ENCODE measurements around the gene CD79A.

Gene CD79A

GRCh38 chr19:41876847-41877832, at the start of gene CD79A:
CD79A (plus strand) TSS chr19:41877279; CDS start chr19:41877305, 26 bp downstream.
- H3K4me3 ChIP-seq (replicated peaks; ENCODE audit: low read depth, low read length) = no peak within 1 kb of the TSS
- DNase-seq (ENCODE audit: extremely low read depth, low read depth) = no peak
- TF ChIP-seq CTCF (IDR thresholded peaks at IDR 0.05; ENCODE audit: low read depth, low read length, missing control alignments) = no peak

GRCh38 chr19:41837981-41838708, 38.9 kb upstream of the CD79A start:
- TF ChIP-seq CTCF (IDR thresholded peaks at IDR 0.05; ENCODE audit: low read depth, low read length, missing control alignments) = no peak
- DNase-seq (ENCODE audit: extremely low read depth, low read depth) = no peak

GRCh38 chr19:41839211-41839610, 37.9 kb upstream of the CD79A start:
- no peak overlapping the region for H3K4me3 ChIP-seq (replicated peaks; ENCODE audit: low read depth, low read length)
- no peak for TF ChIP-seq CTCF (IDR thresholded peaks at IDR 0.05; ENCODE audit: low read depth, low read length, missing control alignments)
- DNase-seq (ENCODE audit: extremely low read depth, low read depth) = no peak

More at GRCh38 chr19:41837981-41838708, 38.9 kb upstream of the CD79A start:
- no peak overlapping the region for H3K4me3 ChIP-seq (replicated peaks; ENCODE audit: low read depth, low read length)

- no peak for TF ChIP-seq CTCF (IDR thresholded peaks at IDR 0.05; ENCODE audit: low read depth, low read length, missing control alignments)
Observed at GRCh38 chr19:41843371-41843770, 33.7 kb upstream of the CD79A start.

GRCh38 chr19:41844601-41845000, 32.5 kb upstream of the CD79A start, which contains the start of gene LYPD4:
LYPD4 (minus strand) TSS chr19:41844683; CDS start chr19:41839285, 5,398 bp downstream.
- DNase-seq (ENCODE audit: extremely low read depth, low read depth) = no peak
- TF ChIP-seq CTCF (IDR thresholded peaks at IDR 0.05; ENCODE audit: low read depth, low read length, missing control alignments) = no peak
- H3K4me3 ChIP-seq (replicated peaks; ENCODE audit: low read depth, low read length) = no peak within 1 kb of the TSS

More at GRCh38 chr19:41843371-41843770, 33.7 kb upstream of the CD79A start:
- H3K4me3 ChIP-seq (replicated peaks; ENCODE audit: low read depth, low read length) = no peak overlapping the region
- no peak for DNase-seq (ENCODE audit: extremely low read depth, low read depth)

GRCh38 chr19:41845001-41845050, 32.3 kb upstream of the CD79A start, which contains the start of gene DMRTC2:
DMRTC2 (plus strand) TSS chr19:41845042; CDS start chr19:41847429, 2,387 bp downstream.
- no peak within 1 kb of the TSS for H3K4me3 ChIP-seq (replicated peaks; ENCODE audit: low read depth, low read length)
- no peak for DNase-seq (ENCODE audit: extremely low read depth, low read depth)
- no peak for TF ChIP-seq CTCF (IDR thresholded peaks at IDR 0.05; ENCODE audit: low read depth, low read length, missing control alignments)

Data from HFF-Myc (cell line).